Mucosa of rectum (tissue), 2 donors: ENCODE data around the gene OSM.

Experiments
- H3K27ac ChIP-seq, 2 donors: one replicate each; pipeline ENCODE4 v1.7.0; 2013; ENCODE audit warnings: inconsistent platforms in 2 of 2, low read depth in 2 of 2, low read length in 2 of 2
- H3K27me3 ChIP-seq, 2 donors: one replicate each; pipeline ENCODE4 v1.7.0; 2013; ENCODE audit warnings: low read length in 2 of 2; ENCODE audit not compliant: control insufficient read depth in 2 of 2, insufficient read depth in 2 of 2
- H3K36me3 ChIP-seq, 2 donors: one replicate each; pipeline ENCODE4 v1.7.0; 2013; ENCODE audit warnings: low read length in 2 of 2; ENCODE audit not compliant: control insufficient read depth in 2 of 2, insufficient read depth in 2 of 2
- H3K4me1 ChIP-seq, 2 donors: one replicate each; pipeline ENCODE4 v1.7.0; 2013; ENCODE audit warnings: low read length in 2 of 2, mild to moderate bottlenecking in 1 of 2; ENCODE audit not compliant: control insufficient read depth in 2 of 2, insufficient read depth in 2 of 2
- H3K4me3 ChIP-seq, 2 donors: one replicate each; pipeline ENCODE4 v1.7.0; 2013; ENCODE audit warnings: low read length in 2 of 2
- H3K9ac ChIP-seq, 2 donors: one replicate each; pipeline ENCODE4 v1.7.0; 2013; ENCODE audit warnings: low read length in 2 of 2, low read depth in 1 of 2, mild to moderate bottlenecking in 1 of 2
- H3K9me3 ChIP-seq, 2 donors: one replicate each; pipeline ENCODE4 v1.7.0; 2013; ENCODE audit warnings: low read length in 2 of 2; ENCODE audit not compliant: control insufficient read depth in 2 of 2
- donor health status: healthy.
- donor health status: Normal muscosa, but diverticular disease.

OSM gene

DNA sequence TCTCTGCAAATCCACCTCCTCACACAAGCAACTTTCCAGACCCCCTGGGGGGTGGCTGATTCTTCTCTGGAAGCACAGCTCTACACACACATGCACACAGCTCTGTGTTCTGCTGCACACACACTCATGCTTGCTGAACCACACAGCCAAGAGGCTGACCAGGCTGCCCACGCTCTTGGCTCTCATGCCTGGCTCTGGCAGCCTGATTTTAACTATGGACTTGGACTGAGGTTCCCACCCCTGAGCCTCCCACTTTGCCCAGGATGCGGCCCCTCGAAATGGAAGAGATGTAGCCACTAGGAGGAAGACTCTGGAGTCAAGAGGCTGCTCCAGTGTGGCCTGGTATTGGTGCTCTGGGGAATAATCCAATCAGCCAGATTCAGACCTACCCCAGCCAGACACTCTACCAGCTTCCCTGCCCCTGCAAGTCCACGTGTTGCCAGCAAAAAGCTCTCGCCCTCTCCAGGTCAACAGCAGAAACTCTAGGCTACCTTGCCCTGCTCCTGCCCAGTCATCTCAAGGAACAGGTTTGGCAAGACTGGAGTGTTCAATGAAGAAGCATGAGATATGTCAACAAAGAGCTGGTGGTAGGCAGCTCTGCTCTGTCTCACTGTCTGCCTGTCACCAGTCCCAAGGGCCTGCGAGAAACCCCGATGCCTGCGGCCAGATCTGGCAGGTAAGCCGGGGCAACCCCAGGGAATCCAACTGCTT, 31.5 kb upstream of the OSM start:
- peak overlapping the region in 1 of 2 donors; percentile 24 for H3K9ac ChIP-seq
- H3K4me1 ChIP-seq: peaks cover 26 to 29% of the 10 kb centered on the region in 2 donors
- peaks cover 50 to 78% of the 10 kb centered on the region in 2 donors for H3K36me3 ChIP-seq

DNA sequence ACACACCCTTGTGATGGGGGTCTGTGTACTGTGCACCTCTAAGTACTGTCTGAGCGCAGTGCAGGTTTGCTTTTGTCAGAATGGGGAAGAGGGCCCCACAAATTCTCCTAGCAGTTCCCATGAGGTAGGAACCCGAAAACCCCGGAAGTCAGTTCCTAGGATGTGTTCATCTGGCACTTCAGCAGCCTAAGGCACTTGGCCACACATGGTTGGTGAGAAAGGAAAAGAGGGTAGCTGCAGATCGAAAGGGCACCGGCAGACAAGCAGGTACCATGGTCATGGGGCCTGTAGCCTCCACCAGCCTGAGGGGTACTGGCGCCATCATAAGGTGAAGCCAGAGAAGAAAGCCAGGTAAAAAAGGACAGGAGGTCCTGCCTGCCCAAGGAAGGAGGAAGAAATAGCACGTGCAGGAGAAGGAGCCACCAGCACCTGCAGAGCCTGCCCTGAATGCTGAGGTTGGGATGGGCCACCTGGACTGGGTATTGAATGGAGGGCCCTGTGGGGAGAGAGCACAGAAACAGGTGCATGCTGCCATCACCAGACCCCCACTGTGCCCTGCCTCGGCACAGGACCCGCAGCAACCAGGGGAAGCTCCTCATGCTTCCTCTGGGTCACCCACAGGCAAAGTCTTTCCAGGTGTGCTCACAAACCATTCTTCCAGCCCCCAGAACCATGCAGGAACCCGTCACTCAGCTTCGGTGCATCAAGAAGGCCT, 30.8 kb upstream of the OSM start:
- Histone ChIP-seq H3K4me1 (peaks cover 20 to 22% of the 10 kb centered on the region in 2 donors), H3K4me3 (no peak overlapping the region), H3K27me3 (no peaks in the 10 kb centered on the region), H3K27ac (no peak overlapping the region), H3K36me3 (peaks cover 57 to 81% of the 10 kb centered on the region in 2 donors), H3K9me3 (no peaks in the 10 kb centered on the region), H3K9ac (no peak overlapping the region)

More for the DNA sequence above, 31.5 kb upstream of the OSM start:
- Histone ChIP-seq H3K9me3 (no peaks in the 10 kb centered on the region), H3K27me3 (no peaks in the 10 kb centered on the region), H3K4me3 (no peak overlapping the region), H3K27ac (peak overlapping the region in 1 of 2 donors; percentile 31)

DNA sequence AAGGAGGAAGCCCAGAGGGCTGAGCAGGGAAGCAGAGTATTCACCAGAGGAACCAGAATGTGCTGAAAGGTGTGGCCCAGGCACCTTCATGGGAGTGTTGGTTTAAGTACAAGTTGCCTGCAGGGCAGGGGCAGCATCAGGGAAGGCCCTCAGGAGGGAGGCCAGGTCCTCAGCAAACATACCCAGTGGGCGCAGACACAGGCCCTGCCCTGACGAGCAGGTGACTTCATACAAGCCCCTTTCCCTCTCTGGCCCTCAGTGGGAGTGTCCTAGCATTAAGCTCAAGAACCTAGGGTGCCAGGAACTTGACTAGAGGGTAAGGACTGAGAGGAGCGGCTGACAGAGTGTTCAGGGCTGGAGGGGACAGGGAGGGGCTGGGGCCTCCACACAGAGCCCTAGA, 30.2 kb upstream of the OSM start:
- Histone ChIP-seq H3K4me1 (peaks cover 14 to 16% of the 10 kb centered on the region in 2 donors), H3K27ac (no peak overlapping the region), H3K9me3 (no peaks in the 10 kb centered on the region), H3K9ac (no peak overlapping the region), H3K4me3 (no peak overlapping the region), H3K36me3 (peaks cover 62 to 87% of the 10 kb centered on the region in 2 donors), H3K27me3 (no peaks in the 10 kb centered on the region)

DNA sequence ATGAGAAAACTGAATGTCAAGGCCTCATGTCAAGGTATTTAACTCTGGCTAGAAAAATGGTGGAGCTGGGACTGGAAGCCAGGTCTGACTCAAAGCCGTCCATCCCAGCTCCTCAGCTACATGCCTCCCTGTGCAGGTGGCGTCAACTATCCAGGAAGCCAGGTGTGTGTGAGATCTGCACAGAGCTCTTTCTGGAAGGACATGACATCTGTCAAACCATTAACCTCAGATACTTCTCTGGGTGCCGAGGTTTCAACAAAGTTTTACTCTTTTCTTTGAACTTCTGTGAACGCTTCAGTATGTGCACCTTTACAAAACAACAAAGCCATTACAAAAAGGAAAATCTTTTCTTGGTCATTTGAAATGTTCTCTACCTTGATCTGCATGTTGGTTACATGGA, 29.7 kb upstream of the OSM start:
- Histone ChIP-seq H3K27me3 (no peaks in the 10 kb centered on the region), H3K4me1 (peaks cover 11 to 16% of the 10 kb centered on the region in 2 donors), H3K9me3 (no peaks in the 10 kb centered on the region), H3K36me3 (peaks cover 66 to 84% of the 10 kb centered on the region in 2 donors), H3K4me3 (no peak overlapping the region), H3K9ac (no peak overlapping the region), H3K27ac (no peak overlapping the region)

DNA sequence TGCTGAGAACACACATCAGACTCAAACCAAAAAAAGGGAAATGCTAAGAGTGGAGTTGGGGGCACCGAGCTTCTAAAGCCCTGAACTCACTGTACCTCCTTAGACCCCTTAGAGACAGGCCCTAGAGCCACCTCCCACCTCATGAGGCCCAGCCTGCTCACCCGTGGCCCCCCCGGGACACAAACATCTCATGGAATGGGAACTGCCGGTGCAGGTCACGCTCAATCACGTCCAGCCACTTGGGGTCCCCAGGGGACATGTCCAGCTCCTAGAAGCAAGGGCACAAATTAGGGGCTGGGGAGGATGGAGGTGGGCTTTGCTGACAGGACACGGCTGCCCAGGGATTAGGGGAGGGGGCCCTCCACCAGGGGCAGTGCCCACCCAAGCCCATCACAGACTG, 28.9 kb upstream of the OSM start:
- Histone ChIP-seq H3K9ac (no peak overlapping the region), H3K9me3 (no peaks in the 10 kb centered on the region), H3K36me3 (peaks cover 60 to 77% of the 10 kb centered on the region in 2 donors), H3K27me3 (no peaks in the 10 kb centered on the region), H3K27ac (no peak overlapping the region), H3K4me3 (no peak overlapping the region), H3K4me1 (peaks cover 18 to 23% of the 10 kb centered on the region in 2 donors)

DNA sequence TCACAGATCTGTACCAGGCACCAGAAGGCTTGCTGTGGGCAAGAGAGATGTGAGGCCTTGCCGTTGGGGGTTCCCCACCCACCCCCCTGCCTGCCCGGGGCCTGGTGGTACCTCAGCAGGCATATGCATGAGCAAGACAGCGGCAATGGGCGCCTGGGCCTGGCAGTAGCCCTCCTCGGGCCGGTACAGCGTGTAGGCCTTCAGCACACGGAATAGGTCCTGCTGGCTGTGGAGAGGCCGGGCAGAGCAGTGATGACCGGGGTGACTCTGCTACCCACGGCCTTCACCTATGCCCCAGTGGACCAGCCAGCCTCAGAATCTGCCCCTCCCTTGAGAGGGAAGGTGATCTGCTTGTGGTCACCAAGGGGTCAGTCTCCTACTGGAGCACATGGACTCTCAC, 28.2 kb upstream of the OSM start:
- H3K27ac ChIP-seq: no peak overlapping the region
- H3K9ac ChIP-seq: no peak overlapping the region
- peaks cover 26 to 30% of the 10 kb centered on the region in 2 donors for H3K4me1 ChIP-seq
- H3K4me3 ChIP-seq: no peak overlapping the region
- peaks cover 57 to 74% of the 10 kb centered on the region in 2 donors for H3K36me3 ChIP-seq
- no peaks in the 10 kb centered on the region for H3K9me3 ChIP-seq
- no peaks in the 10 kb centered on the region for H3K27me3 ChIP-seq

DNA sequence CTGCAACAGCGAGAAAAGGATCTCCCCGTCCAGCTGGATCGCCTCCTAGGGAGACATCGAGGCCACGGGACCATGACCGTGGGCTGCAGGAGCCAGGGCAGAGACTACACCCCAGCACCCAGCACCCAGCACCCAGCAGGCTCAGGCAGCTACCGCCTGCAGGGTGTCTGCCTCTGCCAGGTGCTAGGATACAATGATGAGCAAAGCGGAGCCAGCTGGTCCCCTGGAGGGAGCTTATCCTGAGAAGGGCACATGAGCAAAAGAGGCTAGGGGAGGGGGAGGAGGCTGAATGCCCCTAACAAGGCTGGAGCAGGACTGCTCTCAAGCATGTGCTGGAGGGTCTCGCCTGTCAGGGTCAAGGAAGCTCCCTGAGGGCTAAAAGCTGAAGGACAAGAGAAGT, 27.4 kb upstream of the OSM start:
- Histone ChIP-seq H3K9ac (no peak overlapping the region), H3K4me3 (no peak overlapping the region), H3K9me3 (no peaks in the 10 kb centered on the region), H3K36me3 (peaks cover 53 to 70% of the 10 kb centered on the region in 2 donors), H3K4me1 (peaks cover 27 to 28% of the 10 kb centered on the region in 2 donors), H3K27ac (no peak overlapping the region), H3K27me3 (no peaks in the 10 kb centered on the region)

DNA sequence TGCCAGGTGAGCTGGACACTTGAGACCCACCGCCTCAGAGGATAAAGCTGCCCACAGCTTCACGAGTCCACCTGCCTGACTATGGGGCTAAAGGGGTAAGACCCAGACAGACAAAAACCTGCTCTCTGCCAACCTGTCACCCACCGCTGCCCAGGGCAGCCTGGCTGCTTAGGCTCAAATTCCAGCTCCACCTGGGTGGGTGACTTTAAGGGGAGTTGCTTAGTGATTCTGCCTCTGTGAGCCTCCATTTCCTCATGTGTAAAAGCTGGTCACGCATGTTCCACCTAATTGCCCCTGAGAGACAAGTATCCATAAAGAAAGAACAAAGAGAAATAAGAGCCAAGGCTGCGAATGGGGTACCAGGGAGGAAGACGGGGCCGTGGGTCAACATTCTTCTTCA, 26.4 kb upstream of the OSM start:
- no peak overlapping the region for H3K9ac ChIP-seq
- H3K27me3 ChIP-seq: no peaks in the 10 kb centered on the region
- H3K36me3 ChIP-seq: peaks cover 50 to 60% of the 10 kb centered on the region in 2 donors
- no peaks in the 10 kb centered on the region for H3K9me3 ChIP-seq
- H3K4me3 ChIP-seq: no peak overlapping the region
- H3K4me1 ChIP-seq: peaks cover 28 to 29% of the 10 kb centered on the region in 2 donors
- H3K27ac ChIP-seq: no peak overlapping the region

DNA sequence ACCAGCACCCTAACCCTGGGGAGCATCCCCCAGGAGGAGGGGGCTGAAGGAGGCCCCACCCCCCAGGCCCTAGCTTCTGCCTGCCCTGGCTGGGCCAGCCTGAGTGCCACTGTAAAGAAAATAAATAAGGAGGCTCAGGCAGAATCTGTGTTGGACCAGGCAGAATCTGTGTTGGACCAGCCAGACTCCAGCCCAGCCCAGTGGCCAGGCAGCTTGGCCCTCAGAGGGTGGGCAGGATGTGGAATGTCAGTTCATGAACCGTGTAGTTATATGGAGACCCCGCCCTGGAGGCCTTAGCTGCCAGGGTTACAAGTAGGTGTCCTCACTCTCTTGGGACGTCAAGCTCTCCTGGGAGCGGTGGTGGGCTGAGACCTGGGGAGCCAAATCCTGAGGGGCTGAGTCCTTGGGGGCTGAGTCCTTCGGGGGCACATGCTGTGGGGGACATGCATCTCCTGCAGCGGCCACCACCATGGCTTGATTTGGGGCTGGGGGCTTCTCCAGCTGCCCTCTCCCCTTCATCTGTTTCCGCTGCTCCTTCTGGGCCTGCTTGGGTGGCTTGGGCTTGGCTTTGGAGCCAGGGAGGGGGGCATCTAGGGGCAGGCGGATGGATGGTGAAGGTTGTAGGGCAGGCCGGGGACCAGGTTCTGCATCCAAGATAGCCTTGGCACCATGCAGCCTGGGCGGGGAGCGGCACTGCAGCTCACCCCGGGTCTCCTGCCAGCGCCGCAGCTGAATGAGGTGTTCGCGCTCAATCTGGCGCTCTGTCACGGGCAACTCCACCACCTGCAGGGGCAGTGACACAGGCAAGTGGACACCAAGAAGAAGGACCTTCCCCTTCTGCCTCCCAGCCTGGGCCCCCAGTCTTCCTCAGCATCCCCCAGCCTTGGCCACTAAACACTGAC, 25.7 kb upstream of the OSM start:
- H3K4me3 ChIP-seq: no peak overlapping the region
- H3K27ac ChIP-seq: peak overlapping the region in 1 of 2 donors; percentile 81
- no peaks in the 10 kb centered on the region for H3K27me3 ChIP-seq
- no peaks in the 10 kb centered on the region for H3K9me3 ChIP-seq
- peaks cover 28 to 33% of the 10 kb centered on the region in 2 donors for H3K4me1 ChIP-seq
- H3K36me3 ChIP-seq: peaks cover 45 to 53% of the 10 kb centered on the region in 2 donors
- H3K9ac ChIP-seq: no peak overlapping the region
